ENCODE results near the gene RMDN2. TPM values are rescaled to one million over a fixed set of nuclear protein-coding genes. Genes with fewer than 3 reads are reported as not detected.

RMDN2 gene
- total and polyA plus RNA-seq, 2 experiments from 2014 or later = 3.4 to 3.6 TPM

GRCh38 chr2:37892436-37893114 is 32.5 kb upstream of the RMDN2 start (continued):
- no peak for TF ChIP-seq ZNF462 (CRISPR knock-in tag; IDR thresholded peaks at IDR 0.05)
- TF ChIP-seq NANOG (IDR thresholded peaks at IDR 0.05; ENCODE audit: borderline replicate concordance) = no peak
- no peak for TF ChIP-seq EZH2 (IDR thresholded peaks at IDR 0.05; ENCODE audit: low read depth, unreplicated experiment)
- TF ChIP-seq REST (IDR thresholded peaks at IDR 0.05; ENCODE audit: unreplicated experiment) = no peak
- TF ChIP-seq ETS1 (IDR thresholded peaks at IDR 0.05) = no peak
- TF ChIP-seq STAT1 (IDR thresholded peaks at IDR 0.05; ENCODE audit: unreplicated experiment) = no peak
- TF ChIP-seq EZH2phosphoT487 (IDR thresholded peaks at IDR 0.05; ENCODE audit: unreplicated experiment) = no peak
- TF ChIP-seq CREB1 (CRISPR knock-in tag; IDR thresholded peaks at IDR 0.05; ENCODE audit: low read depth) = no peak
- no peak for TF ChIP-seq JUNB (IDR thresholded peaks at IDR 0.05; ENCODE audit: unreplicated experiment)

All from GM23338 (cell line).